Ishikawa (cell line): Measurements from ENCODE around the gene RPRD1B.

Experiments used
- CEBPB ChIP-seq: IDR thresholded peaks from 2 replicates; pipeline ENCODE4 v1.6.1; 2012
- CREB1 ChIP-seq: IDR thresholded peaks from 2 replicates; pipeline ENCODE4 v1.6.1; 2012; ENCODE audit warnings: low read depth
- EGR1 ChIP-seq: IDR thresholded peaks from 2 replicates; pipeline ENCODE4 v1.6.1; 2012
- EP300 ChIP-seq: IDR thresholded peaks from 2 replicates; pipeline ENCODE4 v1.6.1; 2012; ENCODE audit warnings: borderline replicate concordance
- FOXM1 ChIP-seq: IDR thresholded peaks from 2 replicates; pipeline ENCODE4 v1.6.1; 2012; ENCODE audit warnings: low read depth, borderline replicate concordance
- NFIC ChIP-seq: IDR thresholded peaks from 2 replicates; pipeline ENCODE4 v1.6.1; 2012
- RAD21 ChIP-seq: IDR thresholded peaks from 2 replicates; pipeline ENCODE4 v1.6.1; 2012; ENCODE audit warnings: low read depth
- TAF1 ChIP-seq: IDR thresholded peaks from 2 replicates; pipeline ENCODE4 v1.6.1; 2012; ENCODE audit warnings: low read depth, mild to moderate bottlenecking
- TCF12 ChIP-seq: IDR thresholded peaks from 2 replicates; pipeline ENCODE4 v1.6.1; 2012; ENCODE audit warnings: low read depth
- TEAD4 ChIP-seq: IDR thresholded peaks from 2 replicates; pipeline ENCODE4 v1.6.1; 2012
- USF1 ChIP-seq: IDR thresholded peaks from 2 replicates; pipeline ENCODE4 v1.6.1; 2012
- YY1 ChIP-seq: IDR thresholded peaks from 2 replicates; pipeline ENCODE4 v1.6.1; 2012; ENCODE audit warnings: low read depth
- ZBTB7A ChIP-seq: IDR thresholded peaks from 2 replicates; pipeline ENCODE4 v1.6.1; 2012; ENCODE audit warnings: low read depth
- TF ChIP-seq, protein P1 (sequence below): IDR thresholded peaks from 2 replicates; pipeline ENCODE4 v1.6.1; 2012
- TF ChIP-seq, protein P2 (sequence below): IDR thresholded peaks from 2 replicates; pipeline ENCODE4 v1.6.1; 2012; ENCODE audit warnings: low read depth, mild to moderate bottlenecking

RPRD1B gene

GRCh38 chr20:38112261-38112929 lies 78.8 kb downstream of the RPRD1B start:
- TF ChIP-seq CREB1 (no peak), TAF1 (no peak), RAD21 (no peak), EGR1 (no peak), TEAD4 (no peak), USF1 (no peak), FOXM1 (no peak), CEBPB (no peak), EP300 (no peak), NFIC (no peak), TCF12 (no peak), YY1 (no peak), ZBTB7A (no peak)
- TF ChIP-seq, protein P1, sequence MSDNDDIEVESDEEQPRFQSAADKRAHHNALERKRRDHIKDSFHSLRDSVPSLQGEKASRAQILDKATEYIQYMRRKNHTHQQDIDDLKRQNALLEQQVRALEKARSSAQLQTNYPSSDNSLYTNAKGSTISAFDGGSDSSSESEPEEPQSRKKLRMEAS, result no peak
- TF ChIP-seq, protein P2, sequence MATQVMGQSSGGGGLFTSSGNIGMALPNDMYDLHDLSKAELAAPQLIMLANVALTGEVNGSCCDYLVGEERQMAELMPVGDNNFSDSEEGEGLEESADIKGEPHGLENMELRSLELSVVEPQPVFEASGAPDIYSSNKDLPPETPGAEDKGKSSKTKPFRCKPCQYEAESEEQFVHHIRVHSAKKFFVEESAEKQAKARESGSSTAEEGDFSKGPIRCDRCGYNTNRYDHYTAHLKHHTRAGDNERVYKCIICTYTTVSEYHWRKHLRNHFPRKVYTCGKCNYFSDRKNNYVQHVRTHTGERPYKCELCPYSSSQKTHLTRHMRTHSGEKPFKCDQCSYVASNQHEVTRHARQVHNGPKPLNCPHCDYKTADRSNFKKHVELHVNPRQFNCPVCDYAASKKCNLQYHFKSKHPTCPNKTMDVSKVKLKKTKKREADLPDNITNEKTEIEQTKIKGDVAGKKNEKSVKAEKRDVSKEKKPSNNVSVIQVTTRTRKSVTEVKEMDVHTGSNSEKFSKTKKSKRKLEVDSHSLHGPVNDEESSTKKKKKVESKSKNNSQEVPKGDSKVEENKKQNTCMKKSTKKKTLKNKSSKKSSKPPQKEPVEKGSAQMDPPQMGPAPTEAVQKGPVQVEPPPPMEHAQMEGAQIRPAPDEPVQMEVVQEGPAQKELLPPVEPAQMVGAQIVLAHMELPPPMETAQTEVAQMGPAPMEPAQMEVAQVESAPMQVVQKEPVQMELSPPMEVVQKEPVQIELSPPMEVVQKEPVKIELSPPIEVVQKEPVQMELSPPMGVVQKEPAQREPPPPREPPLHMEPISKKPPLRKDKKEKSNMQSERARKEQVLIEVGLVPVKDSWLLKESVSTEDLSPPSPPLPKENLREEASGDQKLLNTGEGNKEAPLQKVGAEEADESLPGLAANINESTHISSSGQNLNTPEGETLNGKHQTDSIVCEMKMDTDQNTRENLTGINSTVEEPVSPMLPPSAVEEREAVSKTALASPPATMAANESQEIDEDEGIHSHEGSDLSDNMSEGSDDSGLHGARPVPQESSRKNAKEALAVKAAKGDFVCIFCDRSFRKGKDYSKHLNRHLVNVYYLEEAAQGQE, result no peak

DNA sequence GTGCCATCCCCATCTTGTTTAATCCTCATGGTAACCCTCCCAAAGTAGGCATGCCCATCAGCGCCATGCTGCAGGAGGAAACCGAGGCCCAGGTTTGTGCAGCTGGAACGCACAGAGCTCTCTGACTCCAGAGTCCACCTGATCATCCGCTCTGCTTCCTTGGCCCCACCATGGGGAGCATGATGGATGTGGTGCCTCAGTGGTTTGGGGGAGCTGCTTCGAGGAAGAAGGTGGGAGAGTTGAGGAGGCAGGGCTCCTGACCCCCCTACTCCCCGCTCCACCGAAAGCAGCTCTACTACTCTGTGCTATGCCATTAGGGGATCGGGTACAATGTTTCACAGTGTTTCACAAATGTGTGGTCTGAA lies 79.4 kb downstream of the RPRD1B start:
- TF ChIP-seq TEAD4, result no peak
- TF ChIP-seq, protein P2, result no peak
- no peak for TF ChIP-seq FOXM1
- no peak for TF ChIP-seq EGR1
- TF ChIP-seq TCF12, result no peak
- TF ChIP-seq TAF1, result no peak
- no peak for TF ChIP-seq CEBPB
- TF ChIP-seq EP300, result no peak

GRCh38 chr20:38113401-38114325 lies 80.1 kb downstream of the RPRD1B start:
- no peak for TF ChIP-seq ZBTB7A
- no peak for TF ChIP-seq FOXM1
- TF ChIP-seq, protein P1, result no peak
- TF ChIP-seq CREB1, result no peak
- TF ChIP-seq, protein P2, result no peak
- no peak for TF ChIP-seq USF1
- 0 out of 2 replicates have a peak, but pooled peaks have one; percentile 12 for TF ChIP-seq NFIC
- no peak for TF ChIP-seq TCF12
- peak; percentile 77 for TF ChIP-seq RAD21
- no peak for TF ChIP-seq CEBPB
- 0 out of 2 replicates have a peak, but pooled peaks have one; percentile 22 for TF ChIP-seq EP300

- no peak for TF ChIP-seq ZBTB7A
- no peak for TF ChIP-seq TCF12
Observed at GRCh38 chr20:38114353-38114791, 80.8 kb downstream of the RPRD1B start.
